Measurements from ENCODE around the gene CD58. TPM values are rescaled to one million over a fixed set of nuclear protein-coding genes. Genes with fewer than 3 reads are reported as not detected.
"Not testable (repeated sequence)": the region's sequence is repeated elsewhere in the genome, so short reads cannot be mapped to it uniquely, and the experiment has no call there.

Gene CD58
- polyA plus RNA-seq, 3 donors = 81.0 to 168 (median 128) TPM

- H3K27me3 ChIP-seq (ENCODE audit: control insufficient read depth in 2 of 2, insufficient read depth in 2 of 2, low read length in 2 of 2); H4K20me1 ChIP-seq (ENCODE audit: insufficient read depth, low read length); H3K9ac ChIP-seq (ENCODE audit: insufficient read depth, low read length, poor library complexity, severe bottlenecking); H3K79me2 ChIP-seq (ENCODE audit: insufficient read depth, low read length); H3K9me3 Mint-ChIP-seq; H3K27me3 Mint-ChIP-seq (ENCODE audit: low read depth in 3 of 3); intact Hi-C loops (cut with micrococcal nuclease); H3K36me3 ChIP-seq (replicated peaks in 1 of 2; ENCODE audit: control insufficient read depth in 1 of 2, insufficient read depth in 2 of 2, low read length in 2 of 2); H3K4me3 ChIP-seq (replicated peaks in 1 of 3; ENCODE audit: low read depth in 2 of 3, low read length in 3 of 3); H3K9me3 ChIP-seq (replicated peaks in 1 of 2; ENCODE audit: control insufficient read depth in 1 of 2, insufficient read depth in 1 of 2, low read length in 2 of 2); H3K4me2 ChIP-seq (replicated peaks; ENCODE audit: extremely low read depth, low read length, poor library complexity, severe bottlenecking): not testable (repeated sequence)
- TF ChIP-seq CTCF (IDR thresholded peaks at IDR 0.05) = peak; percentile 72
- H3K4me3 Mint-ChIP-seq = peak overlapping the region; percentile 69 to 88
- peaks cover 46% of the 10 kb centered on the region for H3K4me1 Mint-ChIP-seq
- H3K4me1 ChIP-seq (ENCODE audit: control insufficient read depth in 1 of 2, insufficient read depth in 2 of 2, low read length in 2 of 2) = peaks cover 19 to 40% of the 10 kb centered on the region in 2 donors
- peak overlapping the region in 6 of 7 donors; percentile 46 to 76 (median 62) for H3K27ac Mint-ChIP-seq
- WGBS (ENCODE audit: insufficient coverage) = 60% methylated on average over 1 of the region's 8 CpGs
- DNase-seq = peak in 2 of 3 donors; percentile 19 to 38
- H3K36me3 Mint-ChIP-seq = peaks cover 0 to 10% of the 10 kb centered on the region in 2 donors
- peak overlapping the region in 1 of 2 donors; percentile 41 for H3K27ac ChIP-seq (ENCODE audit: low read depth in 1 of 2, low read length in 2 of 2)
- H2AFZ ChIP-seq (ENCODE audit: insufficient read depth, low read depth, low read length, poor library complexity, severe bottlenecking) = peak overlapping the region; percentile 46
These were observed 25.3 kb upstream of the CD58 start for GRCh38 chr1:116595946-116596741.

DNA sequence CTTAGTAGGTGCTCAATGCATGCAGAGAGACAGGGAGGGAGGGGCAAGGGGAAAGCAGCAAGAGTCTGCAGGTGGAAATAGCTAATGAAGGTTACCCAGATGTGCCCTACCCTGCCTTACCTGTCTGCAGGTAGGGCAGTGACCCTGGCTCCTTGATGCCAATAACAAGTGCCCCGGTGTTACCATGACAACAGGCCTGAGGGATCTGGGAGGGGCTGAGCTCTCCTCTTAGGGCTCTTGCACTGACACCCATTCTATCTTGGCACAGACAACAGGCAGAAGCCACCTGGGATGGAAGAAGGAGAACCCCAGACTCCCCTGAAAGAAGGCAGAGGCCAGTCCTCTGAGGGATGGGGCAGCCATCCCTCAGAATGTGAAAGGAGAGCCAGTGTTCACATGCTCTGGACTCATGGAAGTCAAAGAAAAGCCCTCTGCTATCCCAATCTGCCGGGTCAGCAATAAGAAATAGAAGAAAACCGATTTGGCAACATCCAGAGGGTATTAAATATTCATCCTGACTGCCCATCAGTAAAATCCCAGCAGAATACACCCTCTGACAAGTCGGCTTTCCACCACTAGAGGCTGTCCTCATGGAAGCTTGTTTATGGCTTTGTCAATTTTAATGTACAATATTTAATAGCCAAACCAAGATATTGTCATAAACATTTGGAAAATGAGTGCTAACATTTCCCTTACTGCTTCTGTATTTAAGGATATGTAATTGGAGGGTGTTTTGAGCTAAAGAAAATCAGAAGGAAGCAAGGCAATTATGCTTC, 24.4 kb upstream of the CD58 start:
- intact Hi-C loops (cut with micrococcal nuclease); H3K27me3 Mint-ChIP-seq (ENCODE audit: low read depth in 3 of 3); DNase-seq; H3K9me3 ChIP-seq (replicated peaks in 1 of 2; ENCODE audit: control insufficient read depth in 1 of 2, insufficient read depth in 1 of 2, low read length in 2 of 2); H3K4me3 ChIP-seq (replicated peaks in 1 of 3; ENCODE audit: low read depth in 2 of 3, low read length in 3 of 3); H3K4me3 Mint-ChIP-seq; H3K4me2 ChIP-seq (replicated peaks; ENCODE audit: extremely low read depth, low read length, poor library complexity, severe bottlenecking); H3K27me3 ChIP-seq (ENCODE audit: control insufficient read depth in 2 of 2, insufficient read depth in 2 of 2, low read length in 2 of 2); H3K79me2 ChIP-seq (ENCODE audit: insufficient read depth, low read length); H3K27ac ChIP-seq (ENCODE audit: low read depth in 1 of 2, low read length in 2 of 2); H4K20me1 ChIP-seq (ENCODE audit: insufficient read depth, low read length); H3K9ac ChIP-seq (ENCODE audit: insufficient read depth, low read length, poor library complexity, severe bottlenecking); H3K9me3 Mint-ChIP-seq; H3K36me3 ChIP-seq (replicated peaks in 1 of 2; ENCODE audit: control insufficient read depth in 1 of 2, insufficient read depth in 2 of 2, low read length in 2 of 2): not testable (repeated sequence)
- peak overlapping the region; percentile 46 for H2AFZ ChIP-seq (ENCODE audit: insufficient read depth, low read depth, low read length, poor library complexity, severe bottlenecking)
- H3K4me1 ChIP-seq (ENCODE audit: control insufficient read depth in 1 of 2, insufficient read depth in 2 of 2, low read length in 2 of 2) = peaks cover 20 to 33% of the 10 kb centered on the region in 2 donors
- peaks cover 42% of the 10 kb centered on the region for H3K4me1 Mint-ChIP-seq
- peaks cover 0 to 10% of the 10 kb centered on the region in 2 donors for H3K36me3 Mint-ChIP-seq
- WGBS (ENCODE audit: insufficient coverage) = 100% methylated on average over 1 of the region's 4 CpGs
- H3K27ac Mint-ChIP-seq = peak overlapping the region in 1 of 7 donors; percentile 12

DNA sequence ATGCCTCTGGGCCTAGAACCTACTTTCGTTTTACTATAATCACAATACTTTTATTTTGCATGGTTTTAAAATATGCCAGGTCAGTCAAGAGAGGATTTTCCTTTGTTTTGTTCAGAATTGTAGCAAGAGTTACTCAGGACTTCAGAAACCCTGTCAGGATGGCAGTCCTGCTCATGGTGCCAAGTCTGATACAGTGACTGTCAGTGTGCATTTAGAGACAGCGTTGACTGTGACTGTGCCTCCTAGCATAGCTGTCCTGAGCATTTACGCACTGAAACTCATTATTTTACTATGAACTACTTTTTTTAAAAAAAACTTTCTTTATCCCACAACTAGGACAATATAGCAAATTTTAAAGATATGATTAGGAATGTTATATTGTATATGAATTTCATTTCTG, 23.2 kb upstream of the CD58 start:
- H3K79me2 ChIP-seq (ENCODE audit: insufficient read depth, low read length); H3K4me2 ChIP-seq (replicated peaks; ENCODE audit: extremely low read depth, low read length, poor library complexity, severe bottlenecking); H3K27me3 ChIP-seq (ENCODE audit: control insufficient read depth in 2 of 2, insufficient read depth in 2 of 2, low read length in 2 of 2); H3K9ac ChIP-seq (ENCODE audit: insufficient read depth, low read length, poor library complexity, severe bottlenecking); H3K4me3 Mint-ChIP-seq; H3K27ac Mint-ChIP-seq; H3K9me3 Mint-ChIP-seq; DNase-seq; H3K4me3 ChIP-seq (replicated peaks in 1 of 3; ENCODE audit: low read depth in 2 of 3, low read length in 3 of 3); H3K9me3 ChIP-seq (replicated peaks in 1 of 2; ENCODE audit: control insufficient read depth in 1 of 2, insufficient read depth in 1 of 2, low read length in 2 of 2); H3K27ac ChIP-seq (ENCODE audit: low read depth in 1 of 2, low read length in 2 of 2); H2AFZ ChIP-seq (ENCODE audit: insufficient read depth, low read depth, low read length, poor library complexity, severe bottlenecking); H3K36me3 ChIP-seq (replicated peaks in 1 of 2; ENCODE audit: control insufficient read depth in 1 of 2, insufficient read depth in 2 of 2, low read length in 2 of 2); H4K20me1 ChIP-seq (ENCODE audit: insufficient read depth, low read length); H3K27me3 Mint-ChIP-seq (ENCODE audit: low read depth in 3 of 3); intact Hi-C loops (cut with micrococcal nuclease): not testable (repeated sequence)
- H3K4me1 Mint-ChIP-seq = peaks cover 43% of the 10 kb centered on the region
- no CpG with 5 or more reads among the region's 3 CpGs for WGBS (ENCODE audit: insufficient coverage)
- H3K4me1 ChIP-seq (ENCODE audit: control insufficient read depth in 1 of 2, insufficient read depth in 2 of 2, low read length in 2 of 2) = peaks cover 25 to 35% of the 10 kb centered on the region in 2 donors
- H3K36me3 Mint-ChIP-seq = peaks cover 0 to 10% of the 10 kb centered on the region in 2 donors

Data from CD14-positive monocyte (primary cell).